ENCODE data around the gene PRKCA.

PRKCA gene

GRCh38 chr17:66677201-66677981 lies 375.0 kb downstream of the PRKCA start:
- Histone ChIP-seq H3K9me2 (replicated peaks; ENCODE audit: control insufficient read depth, low read length) (no peaks in the 10 kb centered on the region), H3K9me3 (ENCODE audit: control insufficient read depth, insufficient read depth, low read length) (no peaks in the 10 kb centered on the region), H3K4me1 (ENCODE audit: control insufficient read depth, low read length) (peaks cover 10% of the 10 kb centered on the region), H3K79me2 (ENCODE audit: control insufficient read depth, low read length) (no peaks in the 10 kb centered on the region), H3K27me3 (ENCODE audit: control insufficient read depth, low read length) (no peaks in the 10 kb centered on the region), H4K20me1 (ENCODE audit: control insufficient read depth, insufficient read depth, low read depth, low read length) (no peaks in the 10 kb centered on the region), H3F3A (ENCODE audit: control insufficient read depth, insufficient read depth) (no peaks in the 10 kb centered on the region), H3K4me3 (ENCODE audit: low read length) (no peak overlapping the region), H3K4me2 (ENCODE audit: low read length) (no peak overlapping the region), H3K27ac (ENCODE audit: low read depth, low read length) (no peak overlapping the region), H3K36me3 (ENCODE audit: control insufficient read depth, low read length) (no peaks in the 10 kb centered on the region)
- TF ChIP-seq CTCF (IDR thresholded peaks at IDR 0.05; ENCODE audit: low read depth, low read length, poor library complexity, severe bottlenecking) = no peak
- no peak for TF ChIP-seq EZH2phosphoT487 (IDR thresholded peaks at IDR 0.05; ENCODE audit: borderline replicate concordance, low read length)

GRCh38 chr17:66678061-66678460 lies 375.6 kb downstream of the PRKCA start:
- H3K4me3 ChIP-seq (ENCODE audit: low read length) = no peak overlapping the region
- no peaks in the 10 kb centered on the region for H3F3A ChIP-seq (ENCODE audit: control insufficient read depth, insufficient read depth)
- H3K9me2 ChIP-seq (replicated peaks; ENCODE audit: control insufficient read depth, low read length) = no peaks in the 10 kb centered on the region
- H3K27ac ChIP-seq (ENCODE audit: low read depth, low read length) = no peak overlapping the region
- H3K79me2 ChIP-seq (ENCODE audit: control insufficient read depth, low read length) = no peaks in the 10 kb centered on the region
- no peaks in the 10 kb centered on the region for H3K27me3 ChIP-seq (ENCODE audit: control insufficient read depth, low read length)
- no peaks in the 10 kb centered on the region for H3K36me3 ChIP-seq (ENCODE audit: control insufficient read depth, low read length)
- H3K4me2 ChIP-seq (ENCODE audit: low read length) = no peak overlapping the region
- H4K20me1 ChIP-seq (ENCODE audit: control insufficient read depth, insufficient read depth, low read depth, low read length) = no peaks in the 10 kb centered on the region
- H3K4me1 ChIP-seq (ENCODE audit: control insufficient read depth, low read length) = peaks cover 9% of the 10 kb centered on the region
- TF ChIP-seq EZH2phosphoT487 (IDR thresholded peaks at IDR 0.05; ENCODE audit: borderline replicate concordance, low read length) = no peak
- no peak for TF ChIP-seq CTCF (IDR thresholded peaks at IDR 0.05; ENCODE audit: low read depth, low read length, poor library complexity, severe bottlenecking)
- H3K9me3 ChIP-seq (ENCODE audit: control insufficient read depth, insufficient read depth, low read length) = no peaks in the 10 kb centered on the region

- no peak for TF ChIP-seq EZH2phosphoT487 (IDR thresholded peaks at IDR 0.05; ENCODE audit: borderline replicate concordance, low read length)
- no peak for TF ChIP-seq CTCF (IDR thresholded peaks at IDR 0.05; ENCODE audit: low read depth, low read length, poor library complexity, severe bottlenecking)
- Histone ChIP-seq H3K9me3 (ENCODE audit: control insufficient read depth, insufficient read depth, low read length) (no peaks in the 10 kb centered on the region), H3K36me3 (ENCODE audit: control insufficient read depth, low read length) (no peaks in the 10 kb centered on the region), H3K4me2 (ENCODE audit: low read length) (no peak overlapping the region), H3K4me3 (ENCODE audit: low read length) (no peak overlapping the region), H3K27me3 (ENCODE audit: control insufficient read depth, low read length) (no peaks in the 10 kb centered on the region), H3K4me1 (ENCODE audit: control insufficient read depth, low read length) (peaks cover 1% of the 10 kb centered on the region), H3K27ac (ENCODE audit: low read depth, low read length) (no peak overlapping the region), H3K79me2 (ENCODE audit: control insufficient read depth, low read length) (no peaks in the 10 kb centered on the region), H3K9me2 (replicated peaks; ENCODE audit: control insufficient read depth, low read length) (no peaks in the 10 kb centered on the region), H4K20me1 (ENCODE audit: control insufficient read depth, insufficient read depth, low read depth, low read length) (no peaks in the 10 kb centered on the region), H3F3A (ENCODE audit: control insufficient read depth, insufficient read depth) (no peaks in the 10 kb centered on the region)
Observed at GRCh38 chr17:66678827-66679226, 376.4 kb downstream of the PRKCA start.

Data from DOHH2 (cell line).